IPS DF 19.7 (cell line): ENCODE results near the gene WNT2B.

ENCODE experiments used
- DNase-seq: peaks from one replicate; pipeline ENCODE4 v3.0.0-alpha.2; 2013; ENCODE audit warnings: low read depth, low spot score

The WNT2B gene

GRCh38 chr1:112565800-112566199, 57.0 kb downstream of the WNT2B start:
- no peak for DNase-seq

- no peak for DNase-seq
These were observed 66.5 kb downstream of the WNT2B start for GRCh38 chr1:112575154-112575804.

DNA sequence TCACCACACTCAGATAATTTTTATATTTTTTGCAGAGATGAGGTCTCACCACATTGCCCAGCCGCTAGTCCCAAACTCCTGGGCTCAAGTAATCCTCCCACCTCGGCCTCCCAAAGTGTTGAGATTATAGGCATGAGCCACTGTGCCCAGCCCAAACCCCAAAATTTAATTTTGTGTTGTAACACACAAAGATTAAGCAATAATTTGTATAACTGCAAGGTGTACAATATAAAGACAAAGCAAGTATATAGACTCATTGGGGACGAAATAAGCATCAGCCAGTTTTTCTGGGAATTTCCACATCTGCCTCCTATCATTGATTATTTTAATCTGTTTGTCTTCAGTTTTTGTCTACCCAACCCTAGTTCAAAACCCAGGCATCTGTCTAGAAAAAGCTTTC, 67.5 kb downstream of the WNT2B start:
- DNase-seq, result no peak
